GM10847 (cell line): ENCODE measurements around the gene SPG7.

Experiments used
- POLR2A ChIP-seq: IDR thresholded peaks from 2 replicates; pipeline ENCODE4 v1.6.1; 2011; ENCODE audit not compliant: insufficient read length; ENCODE audit errors: extremely low read depth

Gene SPG7

GRCh38 chr16:89547291-89547690 is 39.1 kb downstream of the SPG7 start:
- no peak for TF ChIP-seq POLR2A

DNA sequence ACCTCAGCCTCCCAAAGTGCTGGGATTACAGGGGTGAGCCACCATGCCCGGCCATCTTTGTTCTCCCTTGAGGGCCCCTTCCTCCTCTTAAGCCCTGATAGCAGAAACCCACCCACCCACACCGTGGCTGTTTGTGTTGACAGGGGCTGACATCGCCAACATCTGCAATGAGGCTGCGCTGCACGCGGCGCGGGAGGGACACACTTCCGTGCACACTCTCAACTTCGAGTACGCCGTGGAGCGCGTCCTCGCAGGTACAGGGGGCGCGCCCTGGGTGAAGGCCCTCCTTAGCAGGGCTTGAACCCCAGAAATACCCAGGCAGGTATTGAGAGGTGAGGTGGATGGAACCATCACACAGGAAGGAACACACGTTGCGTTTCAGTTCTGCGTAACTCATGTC is 39.7 kb downstream of the SPG7 start:
- no peak for TF ChIP-seq POLR2A

GRCh38 chr16:89548344-89549006 is 40.3 kb downstream of the SPG7 start:
- no peak for TF ChIP-seq POLR2A

- TF ChIP-seq POLR2A: no peak
Observed at GRCh38 chr16:89549007-89549700, 41.0 kb downstream of the SPG7 start.

DNA sequence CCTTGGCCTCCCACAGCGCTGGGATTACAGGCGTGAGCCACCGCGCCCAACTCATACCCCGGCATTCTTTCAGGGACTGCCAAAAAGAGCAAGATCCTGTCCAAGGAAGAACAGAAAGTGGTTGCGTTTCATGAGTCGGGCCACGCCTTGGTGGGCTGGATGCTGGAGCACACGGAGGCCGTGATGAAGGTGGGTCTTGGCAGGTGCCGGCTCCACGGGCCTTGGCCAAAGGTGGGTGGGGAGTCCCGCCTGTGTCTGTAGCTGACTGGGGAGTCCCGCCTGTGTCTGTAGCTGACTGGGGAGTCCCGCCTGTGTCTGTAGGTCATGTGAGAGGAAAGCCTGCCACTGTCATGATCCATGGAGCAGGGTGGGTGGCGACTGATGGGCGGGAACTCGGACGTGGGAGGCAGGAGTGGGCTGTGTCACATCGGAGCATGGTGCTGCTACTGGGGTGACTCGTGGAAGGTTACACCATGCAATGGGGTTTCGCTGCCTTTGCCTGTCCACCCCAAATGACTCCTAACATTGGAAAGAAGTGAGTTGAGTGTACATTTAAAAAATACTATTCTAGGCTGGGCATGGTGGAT is 42.3 kb downstream of the SPG7 start:
- TF ChIP-seq POLR2A: no peak

DNA sequence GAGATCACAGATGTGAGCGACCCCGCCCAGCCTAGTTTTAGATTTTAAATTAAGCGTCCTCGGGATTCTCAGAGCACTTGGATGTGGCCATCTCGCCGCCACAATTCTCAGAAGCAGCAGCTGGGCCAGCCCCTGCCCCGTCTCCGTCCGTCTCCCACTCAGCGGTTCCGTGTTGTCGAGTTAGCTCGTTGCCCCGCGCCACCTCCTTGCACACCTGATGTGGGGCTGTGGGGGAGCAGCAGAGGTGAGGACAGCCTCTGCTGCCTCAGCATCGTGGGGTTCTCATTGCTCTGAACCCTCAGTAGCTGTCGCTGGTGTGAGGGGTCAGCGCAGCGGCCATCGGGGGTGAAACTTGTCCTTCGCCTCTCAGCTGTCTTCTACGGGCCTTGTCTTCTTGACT is 44.1 kb downstream of the SPG7 start:
- no peak for TF ChIP-seq POLR2A

GRCh38 chr16:89552913-89553312 is 44.7 kb downstream of the SPG7 start:
- TF ChIP-seq POLR2A: no peak

- TF ChIP-seq POLR2A: no peak
Observed at GRCh38 chr16:89553733-89554132, 45.5 kb downstream of the SPG7 start.

DNA sequence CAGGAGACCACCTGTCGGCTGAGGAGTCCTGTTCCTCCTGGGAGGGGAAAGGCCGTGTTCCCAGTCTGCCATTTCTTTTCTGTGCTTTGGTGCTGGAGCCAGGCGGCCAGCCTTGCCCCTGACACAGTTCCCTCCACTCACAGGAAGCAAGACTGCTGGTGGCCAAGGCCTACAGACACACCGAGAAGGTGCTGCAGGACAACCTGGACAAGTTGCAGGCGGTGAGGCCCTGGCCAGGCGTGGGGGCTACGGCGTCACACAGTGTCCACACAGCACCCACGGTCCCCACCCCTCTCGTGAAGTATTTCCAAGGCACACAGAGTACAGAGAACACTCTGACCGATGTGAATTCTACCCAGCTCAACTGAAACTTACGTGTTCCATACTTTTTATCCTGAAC is 46.1 kb downstream of the SPG7 start:
- no peak for TF ChIP-seq POLR2A

- no peak for TF ChIP-seq POLR2A
Observed at GRCh38 chr16:89555265-89555664, 47.1 kb downstream of the SPG7 start.

- no peak for TF ChIP-seq POLR2A
Observed at GRCh38 chr16:89555780-89556179, 47.6 kb downstream of the SPG7 start.

DNA sequence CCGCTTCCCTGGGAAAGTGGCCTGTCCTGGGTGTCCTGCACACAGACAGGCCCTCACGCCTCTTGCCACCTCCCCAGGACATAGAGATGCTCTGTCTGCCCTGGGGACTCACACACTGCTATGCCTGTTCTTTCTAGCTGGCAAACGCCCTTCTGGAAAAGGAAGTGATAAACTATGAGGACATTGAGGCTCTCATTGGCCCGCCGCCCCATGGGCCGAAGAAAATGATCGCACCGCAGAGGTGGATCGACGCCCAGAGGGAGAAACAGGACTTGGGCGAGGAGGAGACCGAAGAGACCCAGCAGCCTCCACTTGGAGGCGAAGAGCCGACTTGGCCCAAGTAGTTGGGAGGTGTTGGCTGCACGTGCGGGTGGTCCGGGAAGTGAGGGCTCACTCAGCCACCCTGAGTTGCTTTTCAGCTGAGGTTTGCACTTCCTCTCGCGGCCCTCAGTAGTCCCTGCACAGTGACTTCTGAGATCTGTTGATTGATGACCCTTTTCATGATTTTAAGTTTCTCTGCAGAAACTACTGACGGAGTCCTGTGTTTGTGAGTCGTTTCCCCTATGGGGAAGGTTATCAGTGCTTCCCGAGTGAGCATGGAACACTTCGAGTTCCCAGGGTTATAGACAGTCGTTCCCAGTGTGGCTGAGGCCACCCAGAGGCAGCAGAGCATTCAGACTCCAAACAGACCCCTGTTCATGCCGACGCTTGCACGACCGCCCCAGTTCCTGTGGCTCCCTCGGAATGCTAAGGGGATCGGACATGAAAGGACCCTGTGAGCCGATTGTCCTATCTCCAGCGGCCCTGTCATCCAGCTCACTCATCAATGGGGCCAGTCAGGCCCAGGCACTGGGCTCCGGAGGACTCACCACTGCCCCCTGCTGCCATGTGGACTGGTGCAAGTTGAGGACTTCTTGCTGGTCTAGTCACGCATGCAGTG is 48.8 kb downstream of the SPG7 start:
- TF ChIP-seq POLR2A: no peak

- no peak for TF ChIP-seq POLR2A
Observed at GRCh38 chr16:89557690-89558490, 49.7 kb downstream of the SPG7 start.

- TF ChIP-seq POLR2A: peak; percentile 99
Observed at GRCh38 chr16:89560378-89561141, 52.4 kb downstream of the SPG7 start, which contains the start of gene RPL13. RPL13 (plus strand) TSS chr16:89560682; CDS start chr16:89560960, 278 bp downstream.
